Measurements from ENCODE around the gene PARP14.

- TF ChIP-seq CTCF (IDR thresholded peaks at IDR 0.05), result no peak
- no peak for TF ChIP-seq POLR2AphosphoS5 (IDR thresholded peaks at IDR 0.05; ENCODE audit: low read depth, low read length)
- TF ChIP-seq SIN3A (IDR thresholded peaks at IDR 0.05; ENCODE audit: borderline replicate concordance, insufficient read depth, low read depth, low read length), result no peak
- TF ChIP-seq, protein P1, sequence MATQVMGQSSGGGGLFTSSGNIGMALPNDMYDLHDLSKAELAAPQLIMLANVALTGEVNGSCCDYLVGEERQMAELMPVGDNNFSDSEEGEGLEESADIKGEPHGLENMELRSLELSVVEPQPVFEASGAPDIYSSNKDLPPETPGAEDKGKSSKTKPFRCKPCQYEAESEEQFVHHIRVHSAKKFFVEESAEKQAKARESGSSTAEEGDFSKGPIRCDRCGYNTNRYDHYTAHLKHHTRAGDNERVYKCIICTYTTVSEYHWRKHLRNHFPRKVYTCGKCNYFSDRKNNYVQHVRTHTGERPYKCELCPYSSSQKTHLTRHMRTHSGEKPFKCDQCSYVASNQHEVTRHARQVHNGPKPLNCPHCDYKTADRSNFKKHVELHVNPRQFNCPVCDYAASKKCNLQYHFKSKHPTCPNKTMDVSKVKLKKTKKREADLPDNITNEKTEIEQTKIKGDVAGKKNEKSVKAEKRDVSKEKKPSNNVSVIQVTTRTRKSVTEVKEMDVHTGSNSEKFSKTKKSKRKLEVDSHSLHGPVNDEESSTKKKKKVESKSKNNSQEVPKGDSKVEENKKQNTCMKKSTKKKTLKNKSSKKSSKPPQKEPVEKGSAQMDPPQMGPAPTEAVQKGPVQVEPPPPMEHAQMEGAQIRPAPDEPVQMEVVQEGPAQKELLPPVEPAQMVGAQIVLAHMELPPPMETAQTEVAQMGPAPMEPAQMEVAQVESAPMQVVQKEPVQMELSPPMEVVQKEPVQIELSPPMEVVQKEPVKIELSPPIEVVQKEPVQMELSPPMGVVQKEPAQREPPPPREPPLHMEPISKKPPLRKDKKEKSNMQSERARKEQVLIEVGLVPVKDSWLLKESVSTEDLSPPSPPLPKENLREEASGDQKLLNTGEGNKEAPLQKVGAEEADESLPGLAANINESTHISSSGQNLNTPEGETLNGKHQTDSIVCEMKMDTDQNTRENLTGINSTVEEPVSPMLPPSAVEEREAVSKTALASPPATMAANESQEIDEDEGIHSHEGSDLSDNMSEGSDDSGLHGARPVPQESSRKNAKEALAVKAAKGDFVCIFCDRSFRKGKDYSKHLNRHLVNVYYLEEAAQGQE (IDR thresholded peaks at IDR 0.05; ENCODE audit: insufficient read depth in 1 of 2, low read depth in 2 of 2, low read length in 1 of 2), result no peak
- TF ChIP-seq TCF7L2 (IDR thresholded peaks at IDR 0.05; ENCODE audit: low read depth, low read length), result no peak
Observed at GRCh38 chr3:122725106-122725505, 44.5 kb downstream of the PARP14 start.

Data from Panc1 (cell line).